Stimulated activated CD8-positive, alpha-beta memory T cell treated with anti-CD3 and anti-CD28 coated beads, Interleukin-2, amount 100 ng/mL, for 48 hours (primary cell): ENCODE measurements around the gene SLC19A1.

Experiments used
- DNase-seq, 2 donors: peaks; one replicate each; pipeline ENCODE4 v3.0.0-alpha.2; 2020; ENCODE audit warnings: low read depth in 2 of 2

The SLC19A1 gene

DNA sequence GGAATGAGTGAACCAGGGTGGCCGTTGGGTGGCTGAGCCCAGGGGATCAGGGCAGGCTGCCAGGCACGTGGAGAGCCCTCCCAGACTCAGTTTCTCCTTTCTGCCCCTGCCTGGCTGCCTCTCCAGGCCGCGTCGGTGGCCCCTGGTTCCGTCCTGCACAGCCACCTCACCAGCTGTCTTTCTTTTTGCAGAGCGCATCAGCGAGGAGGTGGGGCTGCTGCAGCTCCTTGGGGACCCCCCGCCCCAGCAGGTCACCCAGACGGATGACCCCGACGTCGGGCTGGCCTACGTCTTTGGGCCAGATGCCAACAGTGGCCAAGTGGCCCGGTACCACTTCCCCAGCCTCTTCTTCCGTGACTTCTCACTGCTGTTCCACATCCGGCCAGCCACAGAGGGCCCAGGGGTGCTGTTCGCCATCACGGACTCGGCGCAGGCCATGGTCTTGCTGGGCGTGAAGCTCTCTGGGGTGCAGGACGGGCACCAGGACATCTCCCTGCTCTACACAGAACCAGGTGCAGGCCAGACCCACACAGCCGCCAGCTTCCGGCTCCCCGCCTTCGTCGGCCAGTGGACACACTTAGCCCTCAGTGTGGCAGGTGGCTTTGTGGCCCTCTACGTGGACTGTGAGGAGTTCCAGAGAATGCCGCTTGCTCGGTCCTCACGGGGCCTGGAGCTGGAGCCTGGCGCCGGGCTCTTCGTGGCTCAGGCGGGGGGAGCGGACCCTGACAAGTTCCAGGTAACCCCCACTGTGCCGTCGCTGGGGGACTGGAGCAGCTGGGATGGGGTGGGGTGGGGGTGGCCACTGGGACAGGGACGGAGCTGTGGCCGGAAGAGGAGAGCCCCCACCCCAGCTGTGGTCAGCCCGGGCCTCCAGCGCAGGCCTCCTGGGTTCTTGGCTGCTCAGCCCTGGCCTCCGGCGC is 73.9 kb downstream of the SLC19A1 start:
- no peak for DNase-seq

DNA sequence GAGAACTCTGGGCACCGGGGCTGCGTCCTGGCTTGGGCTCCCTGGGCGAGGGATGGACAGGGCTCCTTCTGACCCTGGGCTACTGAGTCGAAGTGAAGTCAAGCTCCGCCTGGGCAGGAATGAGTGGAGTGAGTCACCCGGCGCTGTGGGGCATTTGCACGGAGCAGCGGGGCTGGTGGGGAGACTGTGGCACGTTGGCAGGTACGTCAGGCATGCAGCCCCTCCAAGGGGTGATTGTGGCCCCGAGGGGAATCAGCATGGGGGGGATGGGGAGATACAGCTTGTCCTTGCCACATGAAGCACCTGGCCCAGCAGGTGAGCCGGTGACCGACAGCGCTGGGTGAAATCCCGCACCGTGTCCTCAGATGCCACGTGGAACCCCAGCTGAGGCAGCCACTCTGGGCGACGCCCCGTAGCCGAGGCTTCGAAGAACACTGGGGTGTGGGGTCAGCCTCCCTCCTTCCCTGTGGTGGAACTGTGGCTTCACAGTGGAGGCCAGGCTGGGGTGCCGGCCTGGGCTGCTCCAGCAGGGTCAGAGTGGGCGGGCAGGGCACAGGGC is 74.9 kb downstream of the SLC19A1 start:
- DNase-seq = no peak

DNA sequence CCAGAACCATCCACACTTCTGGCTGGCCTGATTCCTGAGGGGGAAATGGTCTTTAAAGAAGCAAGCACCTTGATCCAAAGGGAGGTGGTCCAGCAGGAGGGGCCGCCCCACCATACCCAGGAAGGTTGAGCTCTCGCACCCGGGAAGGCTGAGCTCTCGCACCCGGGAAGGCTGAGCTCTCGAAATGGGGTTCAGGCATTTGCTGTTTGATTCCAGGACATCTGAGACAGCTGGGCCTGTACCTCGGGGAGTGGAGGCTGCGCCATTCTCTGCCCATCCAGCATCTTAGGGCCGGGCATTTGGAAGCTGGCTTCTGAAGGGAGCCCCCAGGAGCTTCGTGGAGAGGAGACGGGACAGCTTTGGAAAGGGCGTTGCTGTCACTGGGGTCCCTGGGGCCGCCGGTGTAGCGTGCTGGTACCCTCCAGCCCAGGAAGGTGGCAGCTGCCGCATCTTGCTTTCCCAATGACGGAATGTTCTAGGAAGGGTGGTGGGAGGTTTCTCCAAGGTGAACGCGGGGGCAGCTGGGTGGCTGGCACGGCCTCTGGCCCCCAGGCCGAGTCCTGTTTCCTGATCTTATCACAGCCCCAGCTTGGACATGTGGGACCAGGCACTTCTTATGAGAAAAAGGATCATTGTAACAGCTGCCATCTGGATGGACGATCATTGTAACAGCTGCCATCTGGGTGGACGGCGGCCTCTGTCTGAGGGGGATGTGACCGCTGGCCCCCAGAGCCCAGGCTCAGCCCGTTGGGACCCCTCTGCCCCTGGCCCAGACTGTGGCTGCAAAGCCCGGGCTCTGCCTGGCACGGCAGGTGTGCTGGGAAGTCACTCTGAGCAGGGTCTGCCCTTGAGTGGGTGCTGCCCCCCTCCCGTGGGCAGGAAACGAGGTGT is 75.7 kb downstream of the SLC19A1 start:
- no peak for DNase-seq

DNA sequence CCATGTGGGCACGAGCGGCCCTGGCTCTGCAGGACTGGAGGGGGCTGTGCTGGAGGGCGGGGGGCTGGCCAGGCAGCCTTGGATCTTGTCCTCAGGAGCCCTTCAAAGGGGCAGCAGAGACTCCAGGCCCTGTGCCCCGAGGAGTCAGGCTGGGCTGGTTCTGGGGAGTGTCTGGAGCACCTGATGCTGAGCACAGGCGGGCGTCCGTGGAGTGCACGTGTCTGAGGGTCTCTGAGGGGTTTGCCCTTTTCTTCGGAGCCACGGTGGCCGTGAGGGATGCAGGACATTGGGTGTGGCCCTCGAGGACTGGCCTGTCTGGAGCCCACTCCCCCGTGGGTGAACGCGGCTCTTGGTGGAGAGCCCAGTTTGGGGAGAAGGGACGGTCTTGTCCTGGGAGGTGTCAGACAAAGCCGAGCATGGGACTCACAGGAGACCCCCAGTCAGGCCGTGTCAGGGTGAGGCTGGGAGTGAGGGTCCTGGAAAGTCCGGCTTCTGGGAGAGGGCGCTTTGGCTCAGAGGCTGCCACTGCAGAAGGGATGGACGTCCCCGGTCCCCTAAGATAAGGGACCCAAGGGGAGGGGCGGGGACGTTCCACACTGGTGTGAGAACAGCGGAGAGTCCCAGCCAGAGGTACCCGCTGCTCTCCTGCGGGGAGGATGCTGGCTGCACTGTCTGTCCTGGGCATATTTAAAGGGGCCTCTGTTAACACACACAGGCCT is 76.5 kb downstream of the SLC19A1 start:
- DNase-seq = no peak

DNA sequence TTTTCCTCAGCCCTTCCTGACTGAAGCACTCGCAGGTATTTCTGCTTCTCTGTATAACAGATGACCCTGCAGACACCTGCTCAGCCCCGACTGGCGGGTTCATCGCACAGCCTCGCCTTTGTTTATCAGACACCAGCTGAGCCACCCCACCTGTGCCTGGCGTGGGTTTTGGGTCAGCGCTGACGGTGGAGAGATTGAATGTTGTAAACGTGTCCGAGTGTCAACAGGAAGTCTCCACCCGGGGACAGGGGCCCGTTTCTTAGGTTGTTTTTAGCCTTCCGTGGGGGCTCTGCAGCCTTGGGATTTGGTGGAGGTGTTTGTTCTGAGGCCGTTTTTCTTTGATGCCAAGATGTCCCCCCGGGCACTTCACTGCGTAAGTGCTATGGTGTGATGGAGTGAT is 77.1 kb downstream of the SLC19A1 start:
- DNase-seq = no peak

DNA sequence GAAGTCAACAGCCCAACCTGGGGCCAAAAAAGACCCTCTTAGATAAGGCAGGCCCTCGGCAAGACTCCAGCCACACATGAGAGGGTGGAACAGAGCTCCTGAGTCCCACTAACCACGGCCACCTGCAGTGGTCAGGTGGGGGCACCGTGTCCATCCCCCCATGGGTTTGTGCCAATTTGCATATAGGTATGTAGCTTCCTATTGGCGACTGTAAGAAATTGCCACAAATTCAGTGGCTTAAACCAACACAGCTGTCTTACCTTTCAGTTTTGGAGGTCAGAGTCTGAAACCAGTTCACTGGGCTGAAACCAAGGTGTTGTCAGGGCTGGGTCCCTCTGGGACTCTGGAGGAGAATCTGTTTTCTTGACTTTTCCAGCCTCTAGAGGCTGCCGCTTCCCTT is 77.9 kb downstream of the SLC19A1 start:
- no peak for DNase-seq

DNA sequence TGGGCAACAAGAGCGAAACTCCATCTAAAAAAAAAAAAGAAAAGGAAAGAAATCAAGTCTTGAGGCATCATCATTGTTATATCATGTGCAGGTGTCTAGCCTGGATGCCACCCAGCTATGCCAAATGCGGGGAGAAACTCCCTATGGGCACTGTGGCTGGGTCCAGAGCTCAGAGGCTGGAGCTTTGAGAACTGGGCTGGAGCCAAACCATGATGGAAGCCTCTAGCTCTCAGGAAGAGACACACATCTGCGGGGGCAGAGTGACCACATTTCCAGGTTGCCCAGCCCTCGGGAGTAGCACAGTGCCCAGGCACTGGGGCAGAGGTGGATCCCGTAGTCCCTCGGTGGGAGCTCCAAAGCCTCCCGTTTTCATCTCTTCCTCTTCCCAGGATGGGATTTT is 78.4 kb downstream of the SLC19A1 start:
- no peak for DNase-seq

DNA sequence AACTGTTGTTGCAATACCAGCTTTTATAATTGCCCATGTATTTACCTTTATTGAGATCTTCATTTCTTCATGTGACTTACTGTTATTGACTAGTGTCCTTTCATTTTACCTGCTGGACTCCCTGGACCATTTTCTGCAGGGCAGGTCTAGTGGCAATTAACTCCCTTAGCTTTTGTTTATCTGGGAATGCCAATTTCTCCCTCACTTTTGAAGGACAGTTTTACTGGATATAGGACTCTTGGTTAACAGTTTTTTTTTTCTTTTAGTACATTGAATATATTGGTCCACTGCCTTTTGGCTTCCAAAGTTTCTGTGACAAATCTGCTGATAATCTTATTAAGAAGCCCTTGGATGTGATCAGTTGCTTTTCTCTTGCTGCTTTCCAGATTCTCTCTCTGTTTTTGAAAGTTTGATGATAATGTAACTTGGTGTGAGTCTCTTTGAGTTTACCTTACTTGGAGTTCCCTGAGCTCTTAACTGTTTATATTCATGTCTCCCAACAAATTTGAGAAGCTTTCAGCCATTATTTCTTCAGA is 80.4 kb downstream of the SLC19A1 start:
- no peak for DNase-seq

DNA sequence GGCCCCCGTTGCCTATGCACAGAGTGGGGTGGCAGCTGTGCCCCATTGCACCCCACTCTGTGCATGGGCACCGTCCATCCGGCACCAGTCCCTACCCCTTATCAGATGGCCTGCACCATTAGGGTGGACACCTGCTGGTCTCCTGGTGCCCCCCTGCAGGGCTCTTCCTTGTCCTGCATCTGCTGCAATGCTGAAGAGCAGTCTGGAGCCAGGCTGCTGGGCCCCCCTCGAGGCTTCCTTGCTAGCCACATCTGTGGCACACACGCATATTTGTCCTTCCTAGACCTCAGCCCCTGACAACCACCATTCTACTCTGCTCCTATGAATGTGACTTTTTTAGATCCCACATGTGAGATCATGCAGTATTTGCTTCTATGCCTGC is 80.9 kb downstream of the SLC19A1 start:
- DNase-seq = no peak

DNA sequence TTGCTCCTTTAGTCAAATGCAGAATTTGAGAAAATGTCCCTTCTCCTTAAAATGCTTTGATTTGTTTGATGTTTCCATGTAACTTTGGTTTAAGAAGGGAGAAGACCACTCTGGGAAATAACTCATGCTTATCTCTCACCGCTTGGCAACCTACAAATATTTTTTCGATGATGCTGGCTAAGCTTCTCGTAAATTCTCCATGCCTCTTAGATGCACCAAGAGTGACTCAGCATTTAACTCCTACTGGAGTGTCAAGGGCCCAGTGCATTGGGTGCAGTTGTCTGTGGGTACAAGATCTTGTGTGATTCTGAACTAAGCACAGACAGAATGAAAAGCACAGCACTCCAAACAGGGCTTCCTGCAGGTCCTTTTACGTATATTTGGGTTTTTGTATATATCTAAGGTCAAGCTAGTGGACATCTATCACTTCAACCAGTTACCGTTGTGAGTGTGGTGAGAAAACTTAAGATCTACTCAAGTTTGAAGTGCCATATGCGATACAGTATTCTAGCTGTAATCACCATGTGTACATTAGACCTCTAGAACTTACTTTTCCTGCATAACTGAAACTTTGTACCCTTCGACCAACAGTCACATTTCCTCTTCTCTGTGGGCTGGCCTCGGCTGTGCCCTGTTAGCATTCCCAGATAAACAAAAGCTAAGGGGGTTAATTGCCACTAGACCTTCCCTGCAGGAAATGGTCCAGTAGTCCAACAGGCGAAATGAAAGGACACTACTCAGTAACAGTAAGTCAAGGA is 81.5 kb downstream of the SLC19A1 start:
- DNase-seq = no peak

DNA sequence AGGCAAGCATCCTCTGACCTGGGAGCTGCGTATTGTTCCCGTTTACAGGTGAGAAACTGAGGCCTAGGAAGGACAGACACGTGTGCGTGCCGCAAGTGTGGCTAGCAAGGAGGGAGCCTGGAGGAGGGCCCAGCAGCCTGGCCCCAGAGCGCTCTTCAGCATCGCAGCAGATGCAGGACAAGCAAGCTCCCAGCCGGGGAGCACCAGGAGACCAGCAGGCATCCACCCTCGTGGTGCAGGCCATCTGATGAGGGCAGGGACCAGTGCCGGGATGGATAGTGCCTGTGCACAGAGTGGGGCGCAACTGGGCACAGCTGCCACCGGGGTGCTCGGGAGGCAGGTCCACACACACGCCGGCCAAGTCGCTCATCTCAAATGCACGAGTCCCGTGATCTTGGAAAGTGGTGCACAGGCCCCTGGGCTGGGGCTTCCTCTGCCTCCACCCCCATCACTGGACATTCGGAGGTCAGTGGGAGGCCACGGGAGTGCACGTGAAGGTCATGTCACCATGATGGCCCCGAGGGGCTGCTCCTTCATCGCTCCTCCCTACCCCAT is 82.2 kb downstream of the SLC19A1 start:
- no peak for DNase-seq

DNA sequence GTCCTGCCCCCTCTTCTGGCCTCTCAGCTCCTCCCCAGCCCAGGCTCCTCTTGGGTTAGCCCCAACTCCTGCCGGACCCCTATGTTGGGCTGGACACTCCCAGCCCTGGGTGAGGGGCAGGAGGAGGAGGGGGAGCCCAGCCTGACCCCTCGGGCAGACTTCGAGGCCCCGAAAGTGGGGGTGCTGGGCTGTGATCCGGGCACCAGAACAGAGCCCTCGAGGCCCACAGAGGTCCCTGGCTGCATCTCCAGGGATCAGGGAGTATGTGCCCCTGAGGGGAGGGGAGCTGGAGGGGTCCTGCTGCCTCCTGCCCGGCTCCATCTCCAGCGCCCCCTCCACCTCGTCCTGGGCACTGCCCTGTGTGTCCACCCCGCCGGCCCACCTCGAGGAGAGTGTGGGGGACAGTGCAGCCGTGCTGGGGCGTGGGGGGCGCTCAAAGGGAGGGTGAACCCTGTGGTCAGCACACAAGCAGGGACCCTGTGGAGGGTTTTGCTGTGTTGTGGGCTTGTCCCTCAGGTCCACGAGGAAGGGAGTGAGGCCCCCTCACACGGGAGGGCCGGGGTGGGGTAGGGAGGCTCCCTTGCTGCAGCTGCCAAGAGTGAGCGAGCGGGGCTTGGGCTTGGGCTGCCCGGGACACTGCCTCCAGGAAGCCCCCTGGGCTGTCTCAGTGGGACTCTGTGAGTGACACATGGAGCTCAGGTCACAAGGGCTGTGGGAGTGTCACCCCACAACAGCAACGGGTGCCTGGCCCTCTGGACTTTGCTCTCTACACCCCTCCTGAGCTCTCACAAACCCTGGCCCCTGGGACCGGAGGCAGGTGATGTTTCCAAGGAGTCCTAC is 82.8 kb downstream of the SLC19A1 start:
- DNase-seq = no peak

DNA sequence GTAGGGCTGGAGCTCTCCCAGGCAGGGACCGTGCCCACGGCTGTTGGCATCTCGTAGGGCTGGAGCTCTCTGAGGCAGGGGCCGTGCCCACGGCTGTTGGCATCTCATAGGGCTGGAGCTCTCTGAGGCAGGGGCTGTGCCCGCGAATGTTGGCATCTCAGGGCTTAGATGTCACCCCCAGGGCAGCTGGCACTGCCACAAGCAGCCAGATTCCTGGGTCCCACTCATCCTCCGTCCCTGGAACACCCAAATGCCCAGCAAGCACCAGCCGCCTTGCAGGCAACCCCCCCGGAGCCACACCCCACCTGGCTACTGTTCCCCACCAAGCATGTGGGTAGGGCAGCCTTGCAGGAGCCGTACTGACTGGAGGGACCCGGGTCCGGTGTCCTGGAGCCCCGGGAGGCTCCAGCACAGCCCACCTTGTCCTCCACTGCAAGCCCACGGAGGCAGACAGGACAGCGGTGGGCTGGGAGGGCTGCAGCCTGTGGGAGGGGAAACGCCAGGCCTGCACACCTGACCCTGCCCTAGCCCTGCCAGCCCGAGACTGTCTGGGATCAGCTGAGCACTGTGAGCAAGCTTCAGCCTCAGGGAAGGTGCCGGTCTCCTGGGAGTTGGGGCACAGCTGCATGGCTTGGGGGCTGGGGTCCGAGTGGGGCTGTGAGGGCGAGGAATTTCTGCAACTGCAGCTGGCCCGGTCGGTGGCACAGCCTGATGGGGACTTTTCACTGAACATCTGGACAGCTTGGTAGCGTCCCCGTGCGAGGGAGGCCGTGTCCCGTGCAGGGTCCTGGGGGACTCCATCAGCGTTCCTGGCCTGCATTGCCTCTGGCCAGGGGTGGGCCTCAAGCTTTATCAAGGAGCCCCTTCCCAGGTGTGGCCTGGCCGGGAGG is 83.7 kb downstream of the SLC19A1 start:
- DNase-seq = no peak

DNA sequence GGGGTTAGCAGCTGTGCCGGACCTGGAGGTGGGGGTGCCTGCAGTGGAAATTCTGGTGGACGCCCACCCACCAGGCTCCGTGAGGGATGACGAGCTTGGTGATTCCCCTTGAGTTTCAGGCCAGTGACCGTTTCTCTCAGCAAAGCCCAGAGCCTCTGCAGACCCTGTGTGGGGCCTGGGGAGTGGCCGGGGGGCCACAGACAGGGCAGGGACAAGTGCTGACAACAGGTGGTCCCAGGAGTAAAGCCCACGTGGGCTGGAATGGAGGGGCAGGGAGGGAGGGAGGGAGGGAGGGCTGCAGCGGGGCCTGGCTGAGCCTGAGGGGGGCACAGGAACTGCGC is 84.4 kb downstream of the SLC19A1 start:
- DNase-seq = no peak

DNA sequence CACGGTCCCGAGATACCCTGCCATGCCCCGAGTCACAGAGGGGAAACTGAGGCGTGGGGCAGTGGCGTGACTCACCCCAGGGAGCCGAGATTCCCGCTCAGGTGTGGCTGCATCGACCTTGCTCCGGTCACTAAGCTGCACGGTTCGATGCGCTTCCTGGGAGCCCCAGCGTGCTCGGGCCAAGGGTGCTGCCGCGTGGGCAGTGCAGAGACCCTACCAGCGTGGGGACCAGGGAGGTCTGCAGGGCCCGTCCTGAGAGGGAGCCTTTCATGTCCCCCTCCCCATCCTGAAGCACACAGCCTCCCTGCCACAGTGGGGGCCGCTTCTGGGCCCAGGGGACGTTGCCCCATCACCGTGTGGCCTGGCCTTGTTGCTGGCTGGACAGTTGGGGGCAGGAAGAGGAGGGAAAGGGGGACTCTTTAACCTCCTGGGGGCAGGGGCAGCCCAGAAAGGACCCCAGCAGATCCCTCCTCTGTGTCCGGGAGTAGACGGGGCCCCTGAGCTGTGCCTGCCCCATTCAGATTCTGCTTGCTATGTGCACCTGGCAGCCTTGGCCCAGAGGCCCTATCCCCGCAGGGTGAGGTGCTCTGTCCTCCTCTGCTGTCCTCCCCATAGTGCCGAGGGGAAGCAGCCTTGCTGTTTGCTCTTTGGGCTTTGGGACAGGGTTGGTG is 84.9 kb downstream of the SLC19A1 start:
- no peak for DNase-seq

DNA sequence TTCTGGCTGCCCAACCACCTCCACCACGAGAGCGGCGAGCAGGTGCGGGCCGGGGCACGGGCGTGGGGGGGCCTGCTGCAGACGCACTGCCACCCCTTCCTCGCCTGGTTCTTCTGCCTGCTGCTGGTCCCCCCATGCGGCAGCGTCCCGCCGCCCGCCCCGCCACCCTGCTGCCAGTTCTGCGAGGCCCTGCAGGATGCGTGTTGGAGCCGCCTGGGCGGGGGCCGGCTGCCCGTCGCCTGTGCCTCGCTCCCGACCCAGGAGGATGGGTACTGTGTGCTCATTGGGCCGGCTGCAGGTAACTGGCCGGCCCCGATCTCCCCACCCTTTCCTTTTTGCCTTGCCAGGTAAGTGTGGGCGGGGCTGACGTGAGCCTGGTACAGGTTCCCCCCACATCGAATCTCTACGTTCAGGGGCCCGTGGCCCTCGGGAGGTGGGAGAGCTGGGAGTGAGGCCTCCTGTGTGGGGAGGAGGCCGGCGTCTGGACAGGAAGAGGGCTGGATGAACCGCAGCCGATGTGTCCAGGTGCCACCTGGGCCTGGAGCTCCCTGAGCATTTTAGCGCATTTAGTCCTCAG is 85.6 kb downstream of the SLC19A1 start:
- no peak for DNase-seq

DNA sequence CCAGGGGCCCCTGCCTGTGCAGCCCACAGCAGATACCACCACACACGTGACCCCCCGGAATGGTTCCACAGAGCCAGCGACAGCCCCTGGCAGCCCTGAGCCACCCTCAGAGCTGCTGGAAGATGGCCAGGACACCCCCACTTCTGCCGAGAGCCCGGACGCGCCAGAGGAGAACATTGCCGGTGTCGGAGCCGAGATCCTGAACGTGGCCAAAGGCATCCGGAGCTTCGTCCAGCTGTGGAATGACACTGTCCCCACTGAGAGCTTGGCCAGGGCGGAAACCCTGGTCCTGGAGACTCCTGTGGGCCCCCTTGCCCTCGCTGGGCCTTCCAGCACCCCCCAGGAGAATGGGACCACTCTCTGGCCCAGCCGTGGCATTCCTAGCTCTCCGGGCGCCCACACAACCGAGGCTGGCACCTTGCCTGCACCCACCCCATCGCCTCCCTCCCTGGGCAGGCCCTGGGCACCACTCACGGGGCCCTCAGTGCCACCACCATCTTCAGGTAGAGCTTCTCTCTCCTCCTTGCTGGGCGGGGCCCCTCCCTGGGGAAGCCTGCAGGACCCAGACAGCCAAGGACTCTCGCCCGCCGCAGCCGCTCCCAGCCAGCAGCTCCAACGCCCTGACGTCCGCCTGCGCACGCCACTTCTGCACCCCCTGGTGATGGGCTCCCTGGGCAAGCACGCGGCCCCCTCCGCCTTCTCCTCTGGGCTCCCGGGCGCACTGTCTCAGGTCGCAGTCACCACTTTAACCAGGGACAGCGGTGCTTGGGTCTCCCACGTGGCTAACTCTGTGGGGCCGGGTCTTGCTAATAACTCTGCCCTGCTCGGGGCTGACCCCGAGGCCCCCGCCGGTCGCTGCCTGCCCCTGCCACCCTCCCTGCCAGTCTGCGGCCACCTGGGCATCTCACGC is 86.3 kb downstream of the SLC19A1 start:
- DNase-seq = no peak
